AG10803 (cell line): Measurements from ENCODE around the gene FAM200B.

Source experiments
- DNase-seq: peaks from one replicate; pipeline ENCODE4 v3.0.0; 2010; ENCODE audit warnings: low read depth
- H3K4me3 ChIP-seq: 2 replicates; pipeline ENCODE4 v1.5.1; 2011; ENCODE audit warnings: mild to moderate bottlenecking, low read length, control low read depth
- CTCF ChIP-seq: conservative IDR thresholded peaks from 2 replicates; pipeline ENCODE4 v1.5.1; 2011; ENCODE audit warnings: mild to moderate bottlenecking, low read length, control low read depth, inconsistent platforms

FAM200B gene

GRCh38 chr4:15695240-15695699 lies 13.6 kb downstream of the FAM200B start:
- DNase-seq = peak; percentile 99
- TF ChIP-seq CTCF = peak; percentile 22
- H3K4me3 ChIP-seq = no peak overlapping the region

- DNase-seq = peak; percentile 25
- no peak for TF ChIP-seq CTCF
- no peak overlapping the region for H3K4me3 ChIP-seq
Observed at GRCh38 chr4:15695729-15696128, 14.1 kb downstream of the FAM200B start.

- TF ChIP-seq CTCF = no peak
- no peak for DNase-seq
- H3K4me3 ChIP-seq = no peak overlapping the region
Observed at GRCh38 chr4:15696866-15697265, 15.2 kb downstream of the FAM200B start.

GRCh38 chr4:15702941-15703403 lies 21.3 kb downstream of the FAM200B start, which contains the start of gene BST1:
Gene BST1 (plus strand): TSS chr4:15703065. CDS start chr4:15703145, 80 bp downstream.
- H3K4me3 ChIP-seq = peak within 1 kb of the TSS; percentile 65

GRCh38 chr4:15703439-15703838 lies 21.8 kb downstream of the FAM200B start:
- H3K4me3 ChIP-seq = peak overlapping the region; percentile 65
- no peak for DNase-seq

More at GRCh38 chr4:15702941-15703403, 21.3 kb downstream of the FAM200B start, which contains the start of gene BST1:
- peak; percentile 53 for DNase-seq
- no peak for TF ChIP-seq CTCF

GRCh38 chr4:15704129-15704528 lies 22.5 kb downstream of the FAM200B start:
- H3K4me3 ChIP-seq = no peak overlapping the region
- DNase-seq = no peak
- TF ChIP-seq CTCF = no peak

More at GRCh38 chr4:15703439-15703838, 21.8 kb downstream of the FAM200B start:
- no peak for TF ChIP-seq CTCF

GRCh38 chr4:15706646-15707362 lies 25.2 kb downstream of the FAM200B start:
- peak; percentile 38 for DNase-seq
- TF ChIP-seq CTCF = no peak
- no peak overlapping the region for H3K4me3 ChIP-seq
